Measurements from ENCODE around the gene RTBDN. TPM values are rescaled to one million over a fixed set of nuclear protein-coding genes. Genes with fewer than 3 reads are reported as not detected.

The RTBDN gene
- total RNA-seq, 4 donors from 2014 or later = not detected

DNA sequence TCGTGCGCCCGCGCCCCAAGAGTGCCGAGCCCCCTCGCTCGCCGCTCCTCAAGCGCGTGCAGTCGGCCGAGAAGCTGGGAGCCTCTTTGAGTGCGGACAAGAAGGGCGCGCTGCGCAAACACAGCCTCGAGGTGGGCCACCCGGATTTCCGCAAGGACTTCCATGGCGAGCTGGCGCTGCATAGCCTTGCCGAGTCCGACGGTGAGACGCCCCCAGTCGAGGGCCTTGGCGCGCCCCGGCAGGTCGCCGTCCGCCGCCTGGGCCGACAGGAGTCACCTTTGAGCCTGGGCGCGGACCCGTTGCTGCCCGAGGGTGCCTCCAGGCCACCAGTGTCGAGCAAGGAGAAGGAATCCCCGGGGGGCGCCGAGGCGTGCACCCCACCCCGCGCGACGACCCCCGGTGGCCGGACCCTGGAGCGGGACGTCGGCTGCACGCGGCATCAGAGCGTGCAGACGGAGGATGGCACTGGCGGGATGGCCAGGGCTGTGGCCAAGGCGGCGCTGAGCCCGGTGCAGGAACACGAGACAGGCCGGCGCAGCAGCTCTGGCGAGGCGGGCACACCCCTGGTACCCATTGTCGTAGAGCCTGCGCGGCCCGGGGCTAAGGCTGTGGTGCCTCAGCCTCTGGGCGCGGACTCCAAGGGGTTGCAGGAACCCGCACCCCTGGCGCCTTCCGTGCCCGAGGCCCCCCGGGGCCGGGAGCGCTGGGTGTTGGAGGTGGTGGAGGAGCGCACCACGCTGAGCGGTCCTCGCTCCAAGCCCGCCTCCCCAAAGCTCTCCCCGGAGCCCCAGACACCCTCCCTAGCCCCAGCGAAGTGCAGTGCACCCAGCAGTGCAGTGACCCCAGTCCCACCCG, 39.7 kb upstream of the RTBDN start:
- Histone ChIP-seq H3K27me3 (no peaks in the 10 kb centered on the region), H3K27ac (no peak overlapping the region), H3K4me1 (no peaks in the 10 kb centered on the region), H3K36me3 (no peaks in the 10 kb centered on the region), H3K4me3 (no peak overlapping the region), H3K9me3 (no peaks in the 10 kb centered on the region)
- DNase-seq = no peak
- TF ChIP-seq, protein P1, sequence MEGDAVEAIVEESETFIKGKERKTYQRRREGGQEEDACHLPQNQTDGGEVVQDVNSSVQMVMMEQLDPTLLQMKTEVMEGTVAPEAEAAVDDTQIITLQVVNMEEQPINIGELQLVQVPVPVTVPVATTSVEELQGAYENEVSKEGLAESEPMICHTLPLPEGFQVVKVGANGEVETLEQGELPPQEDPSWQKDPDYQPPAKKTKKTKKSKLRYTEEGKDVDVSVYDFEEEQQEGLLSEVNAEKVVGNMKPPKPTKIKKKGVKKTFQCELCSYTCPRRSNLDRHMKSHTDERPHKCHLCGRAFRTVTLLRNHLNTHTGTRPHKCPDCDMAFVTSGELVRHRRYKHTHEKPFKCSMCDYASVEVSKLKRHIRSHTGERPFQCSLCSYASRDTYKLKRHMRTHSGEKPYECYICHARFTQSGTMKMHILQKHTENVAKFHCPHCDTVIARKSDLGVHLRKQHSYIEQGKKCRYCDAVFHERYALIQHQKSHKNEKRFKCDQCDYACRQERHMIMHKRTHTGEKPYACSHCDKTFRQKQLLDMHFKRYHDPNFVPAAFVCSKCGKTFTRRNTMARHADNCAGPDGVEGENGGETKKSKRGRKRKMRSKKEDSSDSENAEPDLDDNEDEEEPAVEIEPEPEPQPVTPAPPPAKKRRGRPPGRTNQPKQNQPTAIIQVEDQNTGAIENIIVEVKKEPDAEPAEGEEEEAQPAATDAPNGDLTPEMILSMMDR (IDR thresholded peaks at IDR 0.05) = no peak
- no peak for TF ChIP-seq POLR2A (IDR thresholded peaks at IDR 0.05)
- intact Hi-C loops (cut with DNase I; ENCODE audit: low total_unique reads) = no loop called here

DNA sequence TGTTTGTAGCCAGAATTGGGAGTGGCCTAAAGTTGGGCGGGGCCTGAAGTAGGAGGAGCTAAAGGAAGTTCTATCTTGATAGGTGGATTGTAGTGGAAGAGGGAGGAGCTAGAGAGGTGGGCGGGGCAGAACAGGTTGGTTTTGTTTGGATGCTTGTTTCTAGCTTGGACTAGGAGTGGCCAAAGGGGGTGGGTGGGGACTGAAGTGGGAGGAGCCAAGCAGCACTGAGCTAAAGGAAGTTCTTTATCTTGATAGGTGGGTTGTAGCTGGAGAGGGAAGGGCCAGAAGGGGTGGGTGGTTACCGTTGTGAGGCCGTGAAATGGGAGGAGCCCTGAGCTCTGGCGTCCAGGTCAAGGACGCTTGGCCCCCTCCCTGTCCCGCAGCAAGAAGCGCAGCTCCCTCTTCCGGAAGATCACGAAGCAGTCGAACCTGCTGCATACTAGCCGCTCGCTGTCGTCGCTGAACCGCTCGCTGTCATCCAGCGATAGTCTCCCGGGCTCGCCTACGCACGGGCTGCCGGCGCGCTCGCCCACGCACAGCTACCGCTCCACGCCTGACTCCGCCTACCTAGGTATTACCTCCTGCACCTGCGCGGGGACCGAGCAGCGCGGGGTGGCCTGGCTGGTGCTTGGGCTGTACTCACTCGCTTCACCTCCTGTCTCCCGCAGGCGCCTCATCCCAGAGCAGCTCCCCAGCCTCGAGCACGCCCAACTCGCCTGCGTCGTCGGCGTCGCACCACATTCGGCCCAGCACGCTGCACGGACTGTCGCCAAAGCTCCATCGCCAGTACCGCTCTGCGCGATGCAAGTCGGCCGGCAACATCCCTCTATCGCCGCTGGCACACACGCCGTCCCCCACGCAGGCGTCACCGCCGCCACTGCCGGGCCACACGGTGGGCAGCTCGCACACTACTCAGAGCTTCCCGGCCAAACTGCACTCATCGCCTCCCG, 38.8 kb upstream of the RTBDN start:
- H3K4me3 ChIP-seq = no peak overlapping the region
- no peaks in the 10 kb centered on the region for H3K36me3 ChIP-seq
- H3K27me3 ChIP-seq = no peaks in the 10 kb centered on the region
- H3K27ac ChIP-seq = no peak overlapping the region
- TF ChIP-seq, protein P1 (IDR thresholded peaks at IDR 0.05) = no peak
- no peak for TF ChIP-seq POLR2A (IDR thresholded peaks at IDR 0.05)
- no peaks in the 10 kb centered on the region for H3K9me3 ChIP-seq
- intact Hi-C loops (cut with DNase I; ENCODE audit: low total_unique reads) = no loop called here
- no peaks in the 10 kb centered on the region for H3K4me1 ChIP-seq
- no peak for DNase-seq

DNA sequence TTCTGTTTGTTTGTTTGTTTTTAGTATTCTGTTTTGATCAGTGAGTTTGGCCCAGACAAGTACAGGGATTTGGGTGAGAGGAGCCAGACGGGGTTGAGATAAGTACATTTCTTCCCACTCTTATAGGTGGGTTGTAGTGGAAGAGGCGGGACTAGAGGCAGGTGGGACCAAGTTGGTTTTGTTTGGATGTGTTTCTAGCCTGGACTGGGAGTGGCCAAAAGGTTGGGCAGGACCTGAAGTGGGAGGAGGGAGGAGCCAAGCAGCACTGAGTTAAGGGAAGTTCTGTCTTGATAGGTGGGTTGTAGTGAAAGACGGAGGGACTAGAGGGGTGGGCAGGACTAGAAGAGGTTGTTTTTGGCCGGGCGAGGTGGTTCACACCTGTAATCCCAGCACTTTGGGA, 37.9 kb upstream of the RTBDN start:
- H3K4me3 ChIP-seq = no peak overlapping the region
- no peaks in the 10 kb centered on the region for H3K9me3 ChIP-seq
- no peaks in the 10 kb centered on the region for H3K4me1 ChIP-seq
- intact Hi-C loops (cut with DNase I; ENCODE audit: low total_unique reads) = no loop called here
- DNase-seq = no peak
- no peaks in the 10 kb centered on the region for H3K36me3 ChIP-seq
- H3K27ac ChIP-seq = no peak overlapping the region
- H3K27me3 ChIP-seq = no peaks in the 10 kb centered on the region
- TF ChIP-seq, protein P1 (IDR thresholded peaks at IDR 0.05) = no peak
- TF ChIP-seq POLR2A (IDR thresholded peaks at IDR 0.05) = no peak

GRCh38 chr19:12871681-12872080, 37.3 kb upstream of the RTBDN start:
- intact Hi-C loops (cut with DNase I; ENCODE audit: low total_unique reads) = no loop called here
- no peak for TF ChIP-seq POLR2A (IDR thresholded peaks at IDR 0.05)
- TF ChIP-seq, protein P1 (IDR thresholded peaks at IDR 0.05) = no peak
- no peak overlapping the region for H3K4me3 ChIP-seq
- no peaks in the 10 kb centered on the region for H3K9me3 ChIP-seq
- no peak overlapping the region for H3K27ac ChIP-seq
- no peaks in the 10 kb centered on the region for H3K27me3 ChIP-seq
- no peaks in the 10 kb centered on the region for H3K36me3 ChIP-seq
- H3K4me1 ChIP-seq = no peaks in the 10 kb centered on the region
- no peak for DNase-seq
